Measurements from ENCODE around the gene MMP14.
"Not testable (repeated sequence)": the region's sequence is repeated elsewhere in the genome, so short reads cannot be mapped to it uniquely, and the experiment has no call there.

Gene MMP14

DNA sequence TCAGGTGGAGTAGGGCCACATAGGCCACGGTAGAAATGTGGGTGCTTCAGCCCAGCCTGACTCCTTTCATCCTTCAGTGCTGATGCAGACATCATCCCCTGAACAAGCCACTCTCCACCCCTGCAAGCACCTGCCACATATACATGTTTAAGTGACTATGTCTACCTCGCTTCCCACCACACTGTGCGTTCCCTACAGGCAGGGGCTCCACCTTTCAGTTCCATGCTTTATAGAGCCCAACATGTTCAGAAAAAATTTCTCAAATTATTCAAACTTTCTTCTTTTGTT, 32.8 kb upstream of the MMP14 start:
- no peak overlapping the region for H3K4me3 ChIP-seq (replicated peaks; ENCODE audit: low read depth, low read length)
- no peak for DNase-seq (ENCODE audit: low read depth)
- no peak for TF ChIP-seq CTCF (IDR thresholded peaks at IDR 0.05; ENCODE audit: low read length, missing control alignments)

- not testable (repeated sequence) for H3K4me3 ChIP-seq (replicated peaks; ENCODE audit: low read depth, low read length); DNase-seq (ENCODE audit: low read depth)
Observed at GRCh38 chr14:22805235-22805634, 31.1 kb upstream of the MMP14 start.

- DNase-seq (ENCODE audit: low read depth), result no peak
- no peak overlapping the region for H3K4me3 ChIP-seq (replicated peaks; ENCODE audit: low read depth, low read length)
- TF ChIP-seq CTCF (IDR thresholded peaks at IDR 0.05; ENCODE audit: low read length, missing control alignments), result no peak
Observed at GRCh38 chr14:22807432-22808087, 28.8 kb upstream of the MMP14 start.

GRCh38 chr14:22808388-22809209, 27.8 kb upstream of the MMP14 start:
- no peak overlapping the region for H3K4me3 ChIP-seq (replicated peaks; ENCODE audit: low read depth, low read length)
- TF ChIP-seq CTCF (IDR thresholded peaks at IDR 0.05; ENCODE audit: low read length, missing control alignments), result no peak
- DNase-seq (ENCODE audit: low read depth), result no peak

DNA sequence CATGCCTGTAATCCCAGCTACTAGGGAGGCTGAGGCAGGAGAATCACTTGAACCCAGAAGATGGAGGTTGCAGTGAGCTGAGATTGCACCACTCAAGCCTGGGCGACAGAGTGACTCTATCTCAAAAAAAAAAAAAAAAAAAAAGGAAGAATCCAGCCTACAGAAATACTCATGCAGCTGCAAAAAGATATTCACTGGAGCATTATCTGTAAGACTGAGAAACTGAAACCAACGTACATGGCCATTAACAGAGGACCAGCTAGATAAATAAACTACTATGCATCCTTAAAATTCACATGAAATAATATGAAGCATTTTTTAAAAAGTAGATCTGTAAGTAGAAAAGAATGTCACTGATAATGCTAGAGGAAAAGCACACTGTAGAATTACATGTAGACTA, 24.7 kb upstream of the MMP14 start:
- H3K4me3 ChIP-seq (replicated peaks; ENCODE audit: low read depth, low read length), result no peak overlapping the region
- peak; percentile 26 for DNase-seq (ENCODE audit: low read depth)
- TF ChIP-seq CTCF (IDR thresholded peaks at IDR 0.05; ENCODE audit: low read length, missing control alignments), result no peak

- H3K4me3 ChIP-seq (replicated peaks; ENCODE audit: low read depth, low read length), result no peak overlapping the region
- no peak for DNase-seq (ENCODE audit: low read depth)
- no peak for TF ChIP-seq CTCF (IDR thresholded peaks at IDR 0.05; ENCODE audit: low read length, missing control alignments)
Observed at GRCh38 chr14:22812744-22813143, 23.6 kb upstream of the MMP14 start.

- DNase-seq (ENCODE audit: low read depth), result no peak
- no peak overlapping the region for H3K4me3 ChIP-seq (replicated peaks; ENCODE audit: low read depth, low read length)
- no peak for TF ChIP-seq CTCF (IDR thresholded peaks at IDR 0.05; ENCODE audit: low read length, missing control alignments)
Observed at GRCh38 chr14:22813145-22813544, 23.2 kb upstream of the MMP14 start.
